ENCODE data around the gene SMIM24.
"Not testable (repeated sequence)": the region's sequence is repeated elsewhere in the genome, so short reads cannot be mapped to it uniquely, and the experiment has no call there.

The SMIM24 gene

DNA sequence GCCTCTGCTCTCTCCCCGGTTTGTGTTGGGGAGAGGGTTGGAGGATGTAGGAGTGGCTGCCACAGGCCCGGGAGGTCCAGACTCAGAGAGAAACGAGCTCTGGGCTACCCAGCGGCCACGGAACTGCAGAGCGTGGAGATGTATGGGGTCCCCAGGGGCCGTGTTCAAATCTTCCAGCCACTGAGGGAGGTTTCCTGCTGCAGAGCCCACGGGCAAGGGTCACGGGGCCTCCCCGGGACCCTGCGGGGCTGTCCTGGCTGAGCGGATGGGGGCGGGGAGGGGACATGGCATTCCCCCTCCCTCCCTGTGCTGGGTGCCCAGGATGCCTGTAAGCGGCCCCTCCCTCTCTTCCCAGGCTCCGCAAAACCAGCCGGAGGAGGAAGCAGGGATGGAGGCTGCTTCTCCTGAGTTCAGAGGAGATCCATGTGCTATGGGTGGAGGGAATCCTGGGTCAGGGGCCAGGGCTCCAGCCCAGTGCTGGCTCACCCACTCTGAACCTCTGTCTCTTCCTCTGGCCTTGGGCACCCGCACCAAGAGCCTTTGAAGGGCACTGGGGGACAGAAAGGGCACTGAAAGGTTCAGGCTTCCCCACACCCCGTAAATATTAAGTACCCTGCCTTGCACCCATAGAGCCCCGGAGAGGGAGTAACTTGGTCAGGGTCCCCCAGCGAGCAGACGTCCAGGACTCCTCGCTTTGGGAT is 22.6 kb downstream of the SMIM24 start:
- DNase-seq (ENCODE audit: low read depth in 1 of 2, low spot score in 1 of 2) = no peak

GRCh38 chr19:3456925-3457527 is 23.3 kb downstream of the SMIM24 start:
- no peak for DNase-seq (ENCODE audit: low read depth in 1 of 2, low spot score in 1 of 2)

DNA sequence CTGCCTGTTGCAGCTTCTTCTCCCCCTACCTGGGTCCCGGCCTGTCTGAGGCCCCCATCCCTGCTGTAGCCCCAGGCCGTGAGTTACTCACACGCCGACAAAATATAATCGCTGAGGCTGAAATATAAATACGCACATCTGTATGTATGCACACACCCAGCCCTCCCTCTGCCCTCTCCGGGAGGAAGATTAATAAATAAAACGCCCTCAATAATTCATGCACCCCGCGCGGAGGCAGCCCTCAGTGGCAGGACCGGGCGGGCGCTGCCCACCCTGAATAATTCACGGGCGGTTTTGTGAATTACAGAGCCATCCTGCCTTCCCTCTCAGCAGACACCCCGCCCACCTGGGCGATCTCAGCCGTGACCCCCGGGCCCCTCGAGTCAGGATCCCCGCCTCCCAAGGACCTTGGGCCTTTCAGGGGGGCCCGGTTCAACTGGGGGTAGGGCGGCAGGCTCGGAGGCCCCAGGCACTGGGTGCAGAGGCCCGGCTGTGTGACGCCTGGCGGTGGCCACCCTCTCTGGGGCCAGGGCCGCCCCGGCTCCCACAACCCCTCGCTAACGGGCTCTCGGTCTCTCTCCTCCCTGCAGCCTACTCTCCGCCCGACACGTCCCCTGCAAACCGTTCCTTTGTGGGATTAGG is 24.2 kb downstream of the SMIM24 start:
- DNase-seq (ENCODE audit: low read depth in 1 of 2, low spot score in 1 of 2) = no peak

DNA sequence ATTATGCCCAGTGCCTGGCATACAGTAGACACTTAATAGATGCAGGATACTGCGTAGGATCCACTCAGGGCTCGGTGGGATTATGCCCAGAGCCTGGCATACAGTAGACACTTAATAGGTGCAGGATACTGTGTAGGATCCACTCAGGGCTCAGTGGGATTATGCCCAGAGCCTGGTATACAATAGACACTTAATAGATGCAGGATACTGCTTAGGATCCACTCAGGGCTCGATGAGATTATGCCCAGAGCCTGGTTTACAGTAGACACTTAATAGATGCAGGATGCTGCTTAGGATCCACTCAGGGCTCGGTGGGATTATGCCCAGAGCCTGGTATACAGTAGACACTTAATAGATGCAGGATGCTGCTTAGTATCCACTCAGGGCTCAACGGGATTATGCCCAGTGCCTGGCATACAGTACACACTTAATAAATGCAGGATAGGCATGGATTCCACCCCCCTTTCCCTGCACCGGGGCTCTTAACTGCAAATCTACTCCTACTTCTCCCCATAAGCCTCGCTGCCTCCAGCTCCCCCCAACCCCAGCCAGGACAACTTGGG is 24.9 kb downstream of the SMIM24 start:
- no peak for DNase-seq (ENCODE audit: low read depth in 1 of 2, low spot score in 1 of 2)

GRCh38 chr19:3454656-3455392 is 25.5 kb downstream of the SMIM24 start:
- no peak for DNase-seq (ENCODE audit: low read depth in 1 of 2, low spot score in 1 of 2)

DNA sequence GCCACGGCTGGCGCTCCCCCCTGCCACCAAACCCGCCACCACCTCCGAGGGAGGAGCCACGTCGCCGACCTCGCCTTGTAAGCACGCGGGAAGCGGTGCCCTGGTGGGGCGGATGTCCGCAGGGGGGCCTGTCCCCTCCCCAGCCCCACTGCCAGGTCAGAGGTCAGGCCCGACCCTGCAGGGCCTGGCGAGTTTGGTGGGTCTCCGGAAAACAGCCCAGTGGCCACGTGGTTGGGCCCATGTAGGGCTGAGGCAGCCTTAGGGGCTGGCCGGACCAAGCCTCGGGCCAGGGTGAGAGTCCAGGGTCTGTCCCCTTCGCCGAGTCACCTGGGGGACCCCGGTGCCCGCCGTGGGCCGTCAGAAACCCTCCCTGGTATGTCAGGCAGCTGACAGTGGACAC is 26.5 kb downstream of the SMIM24 start:
- DNase-seq (ENCODE audit: low read depth in 1 of 2, low spot score in 1 of 2) = no peak

- not testable (repeated sequence) for DNase-seq (ENCODE audit: low read depth in 1 of 2, low spot score in 1 of 2)
These were observed 27.4 kb downstream of the SMIM24 start for GRCh38 chr19:3452942-3453214.

DNA sequence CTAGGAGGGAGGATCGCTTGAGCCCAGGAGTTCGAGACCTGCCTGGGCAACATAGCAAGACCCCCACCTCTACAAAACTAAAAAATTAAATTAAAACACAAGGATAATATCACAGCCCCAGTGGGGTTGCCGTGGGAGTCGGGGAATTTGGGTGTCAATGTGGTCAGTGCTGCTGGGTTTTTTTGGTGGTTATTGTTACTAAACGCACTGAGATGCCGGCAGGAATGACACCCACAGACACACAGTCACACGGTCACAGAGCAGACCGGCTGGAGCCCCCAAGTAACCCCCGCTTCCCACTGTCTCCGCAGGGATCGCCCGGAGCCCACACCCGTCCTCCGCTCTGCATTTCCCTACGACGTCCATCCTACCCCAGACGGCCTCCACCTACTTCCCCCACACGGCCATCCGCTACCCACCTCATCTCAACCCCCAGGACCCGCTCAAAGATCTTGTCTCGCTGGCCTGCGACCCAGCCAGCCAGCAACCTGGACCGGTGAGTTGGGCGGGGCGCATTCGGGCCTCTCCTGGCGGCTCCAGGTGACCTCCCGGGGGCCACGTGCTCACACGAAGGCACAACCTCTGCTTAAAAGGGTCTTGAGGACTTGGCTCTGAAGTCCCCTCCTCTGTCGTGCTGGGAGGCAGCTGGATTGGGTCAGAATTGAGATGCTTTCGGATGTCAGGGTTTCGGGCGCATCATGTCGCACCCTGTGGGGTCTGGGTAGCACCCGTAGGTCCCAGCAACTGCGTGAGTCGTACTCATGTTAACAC is 28.0 kb downstream of the SMIM24 start:
- no peak for DNase-seq (ENCODE audit: low read depth in 1 of 2, low spot score in 1 of 2)

DNA sequence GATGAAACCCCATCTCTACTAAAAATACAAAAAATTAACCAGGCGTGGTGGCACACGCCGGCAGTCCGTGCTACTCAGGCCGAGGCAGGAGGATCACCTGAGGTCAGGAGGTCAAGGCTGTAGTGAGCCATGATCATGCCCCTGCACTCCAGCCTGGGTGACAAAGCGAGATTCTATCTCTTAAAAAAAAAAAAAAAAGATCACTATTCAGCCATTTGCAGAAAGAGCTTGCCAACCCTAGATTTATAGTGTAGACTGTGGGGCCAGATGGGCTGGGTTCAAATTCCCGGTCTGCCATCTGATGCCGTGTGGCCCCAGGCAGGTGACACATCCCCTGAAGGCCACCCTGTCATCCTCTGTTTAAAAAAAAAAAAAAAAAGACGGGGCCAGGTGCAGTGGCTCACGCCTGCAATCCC is 28.9 kb downstream of the SMIM24 start:
- DNase-seq (ENCODE audit: low read depth in 1 of 2, low spot score in 1 of 2) = no peak

- DNase-seq (ENCODE audit: low read depth in 1 of 2, low spot score in 1 of 2) = no peak
These were observed 29.4 kb downstream of the SMIM24 start for GRCh38 chr19:3450796-3451411.

DNA sequence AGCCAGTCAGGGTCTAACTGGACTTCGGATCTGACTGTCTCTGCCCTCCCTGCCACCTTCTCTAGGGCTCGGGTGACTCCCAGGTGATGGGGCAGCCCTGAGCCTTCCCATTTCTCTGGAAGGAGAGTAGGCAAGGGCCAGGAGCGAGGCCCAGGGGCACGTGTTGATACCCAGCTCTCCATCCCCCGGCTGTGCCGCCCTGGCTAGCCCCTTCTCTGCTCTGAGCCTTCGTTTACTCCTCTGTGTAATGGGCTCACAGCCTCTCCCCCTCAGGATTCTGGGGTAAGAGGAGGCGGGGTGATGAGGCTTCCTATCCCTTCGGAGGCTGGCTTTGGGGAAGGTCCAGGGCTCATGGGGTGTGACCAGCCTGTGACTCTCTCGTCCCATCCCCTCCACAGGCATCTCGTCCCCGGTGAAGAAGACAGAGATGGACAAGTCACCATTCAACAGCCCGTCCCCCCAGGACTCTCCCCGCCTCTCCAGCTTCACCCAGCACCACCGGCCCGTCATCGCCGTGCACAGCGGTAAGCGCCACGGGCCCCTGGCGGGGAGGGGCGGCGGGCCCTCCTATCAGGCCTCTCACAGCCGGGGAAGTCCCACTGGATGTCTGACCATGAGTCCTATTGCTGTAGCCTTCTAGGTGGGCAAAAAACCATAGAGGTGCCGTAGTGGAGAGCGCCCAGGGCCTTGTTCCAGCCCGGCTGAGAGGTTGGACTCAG is 31.6 kb downstream of the SMIM24 start:
- no peak for DNase-seq (ENCODE audit: low read depth in 1 of 2, low spot score in 1 of 2)

DNA sequence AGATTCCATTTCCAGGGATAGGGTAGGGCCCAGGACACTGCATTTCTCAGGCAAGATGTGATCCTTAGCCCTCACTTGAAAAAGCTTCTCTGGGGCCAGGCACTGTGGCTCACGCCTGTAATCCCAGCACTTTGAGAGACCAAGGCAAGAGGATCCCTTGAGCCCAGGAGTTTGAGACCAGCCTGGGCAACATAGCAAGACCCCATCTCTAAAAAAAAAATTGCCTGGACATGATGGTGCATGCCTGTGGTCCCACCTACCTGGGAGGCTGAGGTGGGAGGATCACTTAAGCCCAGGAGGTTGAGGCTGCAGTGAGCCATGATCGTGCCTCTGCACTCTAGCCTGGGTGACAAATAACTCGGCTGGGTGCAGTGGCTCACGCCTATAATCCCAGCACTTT is 33.7 kb downstream of the SMIM24 start:
- not testable (repeated sequence) for DNase-seq (ENCODE audit: low read depth in 1 of 2, low spot score in 1 of 2)

DNA sequence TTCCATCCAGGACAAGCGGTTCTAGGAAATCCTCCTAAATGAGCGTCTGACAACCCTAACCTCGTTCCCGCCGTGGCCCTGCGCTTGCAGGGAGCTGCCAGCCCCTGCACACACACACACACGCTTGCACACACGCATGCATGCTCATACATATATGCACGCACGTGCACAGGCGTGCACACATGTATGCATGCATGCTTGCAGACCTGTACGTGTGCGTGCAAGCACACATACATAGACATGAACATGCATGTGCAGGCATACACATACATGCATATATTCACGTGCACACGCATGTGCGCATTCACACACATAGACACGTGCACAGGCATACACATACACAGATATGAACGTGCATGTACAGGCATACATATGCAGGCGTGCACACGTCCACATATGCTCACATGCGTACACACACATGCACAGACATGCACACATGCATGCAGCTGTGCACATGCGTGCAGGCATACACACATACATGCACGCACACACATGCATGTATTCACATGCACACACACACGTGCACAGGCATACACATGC is 35.6 kb downstream of the SMIM24 start:
- DNase-seq (ENCODE audit: low read depth in 1 of 2, low spot score in 1 of 2) = no peak

- DNase-seq (ENCODE audit: low read depth in 1 of 2, low spot score in 1 of 2) = no peak
These were observed 36.3 kb downstream of the SMIM24 start for GRCh38 chr19:3443840-3444694.

DNA sequence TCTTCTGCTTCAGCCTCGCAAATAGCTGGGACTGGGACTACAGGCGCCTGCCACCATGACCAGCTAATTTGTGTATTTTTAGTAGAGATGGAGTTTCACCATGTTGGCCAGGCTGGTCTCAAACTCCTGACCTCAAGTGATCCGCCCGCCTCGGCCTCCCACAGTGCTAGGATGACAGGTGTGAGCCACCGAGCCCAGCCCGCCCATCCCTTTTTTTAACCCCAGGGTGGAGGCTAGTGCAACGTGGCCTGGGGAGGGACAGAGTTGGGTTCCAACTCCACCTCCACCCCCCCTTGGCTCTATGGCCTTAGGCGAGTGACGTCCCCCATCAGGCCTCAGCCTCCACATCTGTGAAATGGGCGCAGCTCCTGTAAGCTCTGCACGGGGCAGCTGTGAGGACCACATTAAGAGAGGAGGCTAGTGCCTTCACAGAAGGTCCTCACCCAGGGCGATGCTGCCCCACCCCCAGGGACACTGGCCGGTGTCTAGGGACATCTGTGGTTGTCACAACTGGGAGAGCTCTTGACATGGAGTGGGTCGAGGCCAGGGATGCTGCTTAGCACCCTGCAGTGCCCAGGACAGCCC is 37.7 kb downstream of the SMIM24 start:
- DNase-seq (ENCODE audit: low read depth in 1 of 2, low spot score in 1 of 2) = no peak

DNA sequence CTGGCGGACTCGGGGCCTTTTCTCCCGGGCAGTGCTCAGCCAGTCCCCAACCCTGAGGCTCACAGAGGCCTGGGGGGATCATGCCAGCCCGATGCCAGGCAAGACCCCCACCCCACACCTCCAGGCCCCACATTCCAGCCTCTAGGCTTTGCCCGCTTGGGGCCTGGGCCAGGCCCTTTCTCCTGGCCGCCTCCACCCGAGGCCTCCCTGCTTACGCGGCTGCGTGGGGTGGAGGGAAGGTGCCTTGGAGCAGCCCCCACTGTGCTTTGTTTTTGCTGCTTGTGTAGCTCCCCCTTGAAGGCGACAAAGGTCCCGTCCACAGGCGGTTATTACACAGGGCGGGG is 38.4 kb downstream of the SMIM24 start:
- no peak for DNase-seq (ENCODE audit: low read depth in 1 of 2, low spot score in 1 of 2)

- DNase-seq (ENCODE audit: low read depth in 1 of 2, low spot score in 1 of 2) = no peak
These were observed 39.0 kb downstream of the SMIM24 start for GRCh38 chr19:3441089-3441985.
